Gastroesophageal sphincter (tissue), 3 donors: ENCODE measurements around the gene SMURF2.

Experiments used
- POLR2A ChIP-seq, 2 donors: fragments of 450-650 bp; IDR thresholded peaks; one replicate each; pipeline ENCODE4 v1.6.1; 2017; ENCODE audit warnings: antibody characterized with exemption in 2 of 2, mild to moderate bottlenecking in 2 of 2, moderate library complexity in 1 of 2
- POLR2AphosphoS5 ChIP-seq: sonication (generic); formaldehyde crosslinking; IDR thresholded peaks from one replicate; pipeline ENCODE4 v1.6.1; 2017; ENCODE audit warnings: antibody characterized with exemption
- TF ChIP-seq, protein P1 (sequence below), 4 experiments: fragments of 200-600 bp in 2 of 4; fragments of 450-650 bp in 2 of 4; sonication (generic) in 1 of 4; IDR thresholded peaks; one replicate each; pipeline ENCODE4 v1.5.1; 2017 to 2019; ENCODE audit warnings: antibody characterized with exemption in 4 of 4, mild to moderate bottlenecking in 2 of 4, moderate library complexity in 2 of 4

DNA sequence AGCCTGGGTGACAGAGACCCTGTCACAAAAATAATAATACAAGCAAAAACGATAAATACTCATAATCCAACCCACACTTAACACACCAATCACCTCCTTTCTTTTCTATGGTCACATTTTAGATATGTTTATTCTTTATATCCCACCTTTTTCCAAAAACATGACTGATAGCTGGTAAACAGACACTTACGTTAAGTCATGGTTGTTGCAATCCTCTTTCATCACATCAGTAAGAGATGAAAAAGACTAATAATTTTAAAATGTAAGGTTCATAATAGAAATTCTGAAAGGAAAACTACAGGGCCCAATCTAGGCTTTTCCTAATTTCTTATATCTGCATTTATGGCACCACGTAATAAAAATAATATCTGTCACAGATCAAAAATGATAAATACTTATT, 10.2 kb downstream of the SMURF2 start:
- TF ChIP-seq, protein P1, sequence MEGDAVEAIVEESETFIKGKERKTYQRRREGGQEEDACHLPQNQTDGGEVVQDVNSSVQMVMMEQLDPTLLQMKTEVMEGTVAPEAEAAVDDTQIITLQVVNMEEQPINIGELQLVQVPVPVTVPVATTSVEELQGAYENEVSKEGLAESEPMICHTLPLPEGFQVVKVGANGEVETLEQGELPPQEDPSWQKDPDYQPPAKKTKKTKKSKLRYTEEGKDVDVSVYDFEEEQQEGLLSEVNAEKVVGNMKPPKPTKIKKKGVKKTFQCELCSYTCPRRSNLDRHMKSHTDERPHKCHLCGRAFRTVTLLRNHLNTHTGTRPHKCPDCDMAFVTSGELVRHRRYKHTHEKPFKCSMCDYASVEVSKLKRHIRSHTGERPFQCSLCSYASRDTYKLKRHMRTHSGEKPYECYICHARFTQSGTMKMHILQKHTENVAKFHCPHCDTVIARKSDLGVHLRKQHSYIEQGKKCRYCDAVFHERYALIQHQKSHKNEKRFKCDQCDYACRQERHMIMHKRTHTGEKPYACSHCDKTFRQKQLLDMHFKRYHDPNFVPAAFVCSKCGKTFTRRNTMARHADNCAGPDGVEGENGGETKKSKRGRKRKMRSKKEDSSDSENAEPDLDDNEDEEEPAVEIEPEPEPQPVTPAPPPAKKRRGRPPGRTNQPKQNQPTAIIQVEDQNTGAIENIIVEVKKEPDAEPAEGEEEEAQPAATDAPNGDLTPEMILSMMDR (IDR thresholded peaks at IDR 0.05): no peak
- TF ChIP-seq POLR2A (IDR thresholded peaks at IDR 0.05) (no peak), POLR2AphosphoS5 (no peak)
